Measurements from ENCODE around the gene ALDH3B1.
A peak's percentile ranks its signal among the peaks of the same experiment; 100 is the strongest.

The ALDH3B1 gene

DNA sequence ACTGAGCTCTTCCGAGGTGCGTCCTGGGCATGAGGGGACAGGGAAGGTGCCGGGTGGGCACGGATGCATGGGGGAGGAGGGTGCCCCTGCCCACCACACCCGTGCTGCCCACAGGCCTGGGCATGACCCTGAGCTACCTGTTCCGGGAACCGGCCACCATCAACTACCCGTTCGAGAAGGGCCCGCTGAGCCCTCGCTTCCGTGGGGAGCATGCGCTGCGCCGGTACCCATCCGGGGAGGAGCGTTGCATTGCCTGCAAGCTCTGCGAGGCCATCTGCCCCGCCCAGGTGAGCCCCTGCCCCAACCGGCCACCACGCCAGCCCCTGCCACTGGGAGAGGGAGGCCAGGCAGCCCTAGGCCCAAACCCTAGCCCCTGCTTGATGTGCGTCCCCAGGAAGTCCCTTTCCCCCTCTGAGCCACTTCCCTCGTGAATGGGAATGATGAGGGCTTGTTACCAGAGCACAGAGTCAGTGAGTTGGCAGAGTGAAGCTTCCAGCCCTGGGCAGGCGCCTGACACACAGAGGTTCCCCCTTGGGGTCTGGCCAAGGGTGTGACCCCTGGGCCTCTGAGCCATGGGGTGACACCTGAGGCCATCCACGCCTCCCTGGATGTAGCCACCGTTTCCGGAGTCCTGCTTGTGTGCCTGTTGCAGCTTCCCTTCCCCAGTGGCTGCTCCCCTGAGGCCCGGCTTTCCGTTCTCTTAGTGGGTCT, 23.0 kb downstream of the ALDH3B1 start:
- DNase-seq, result no peak

DNA sequence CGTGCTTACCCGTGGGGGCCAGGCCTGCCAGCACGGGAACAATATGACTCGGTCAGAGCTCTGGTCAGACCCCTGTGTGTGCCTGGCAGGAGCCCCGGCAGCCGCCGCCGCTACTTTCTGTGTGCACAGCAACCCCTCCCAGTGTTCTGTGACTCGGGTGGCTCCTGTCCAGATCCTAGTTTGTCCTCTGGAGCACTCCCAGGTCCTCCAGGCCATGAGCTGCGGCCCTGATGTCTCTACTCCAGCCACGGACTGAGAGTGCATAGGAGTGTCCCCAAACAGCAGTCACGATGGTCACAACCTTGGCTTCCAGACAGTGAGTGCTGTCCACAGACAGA, 23.6 kb downstream of the ALDH3B1 start:
- DNase-seq, result no peak

DNA sequence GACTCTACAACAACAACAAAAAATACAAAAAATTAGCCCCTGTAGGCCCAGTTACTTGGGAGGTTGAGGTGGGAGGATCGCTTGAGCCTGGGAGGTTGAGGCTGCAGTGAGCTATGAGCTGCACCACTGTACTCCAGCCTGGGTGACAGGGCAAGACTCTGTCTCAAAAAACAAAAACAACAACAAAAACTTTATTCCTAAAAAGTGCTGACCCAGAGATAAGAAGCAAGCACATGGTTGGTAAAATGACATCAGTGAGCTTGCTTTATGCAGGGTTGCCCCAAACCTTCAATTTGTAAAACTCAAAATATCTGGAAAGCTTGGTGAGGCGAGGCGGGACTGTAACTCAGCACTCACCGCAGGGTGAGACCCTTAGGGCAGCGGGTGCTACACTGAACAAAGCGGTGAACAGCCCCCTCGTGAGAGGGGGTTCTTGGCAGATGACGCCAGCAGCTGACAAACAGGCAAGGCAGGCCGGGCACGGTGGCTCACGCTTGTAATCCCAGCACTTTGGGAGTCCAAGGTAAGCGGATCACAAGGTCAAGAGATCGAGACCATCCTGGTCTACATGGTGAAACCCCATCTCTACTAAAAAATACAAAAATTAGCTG, 25.2 kb downstream of the ALDH3B1 start:
- no peak for DNase-seq

DNA sequence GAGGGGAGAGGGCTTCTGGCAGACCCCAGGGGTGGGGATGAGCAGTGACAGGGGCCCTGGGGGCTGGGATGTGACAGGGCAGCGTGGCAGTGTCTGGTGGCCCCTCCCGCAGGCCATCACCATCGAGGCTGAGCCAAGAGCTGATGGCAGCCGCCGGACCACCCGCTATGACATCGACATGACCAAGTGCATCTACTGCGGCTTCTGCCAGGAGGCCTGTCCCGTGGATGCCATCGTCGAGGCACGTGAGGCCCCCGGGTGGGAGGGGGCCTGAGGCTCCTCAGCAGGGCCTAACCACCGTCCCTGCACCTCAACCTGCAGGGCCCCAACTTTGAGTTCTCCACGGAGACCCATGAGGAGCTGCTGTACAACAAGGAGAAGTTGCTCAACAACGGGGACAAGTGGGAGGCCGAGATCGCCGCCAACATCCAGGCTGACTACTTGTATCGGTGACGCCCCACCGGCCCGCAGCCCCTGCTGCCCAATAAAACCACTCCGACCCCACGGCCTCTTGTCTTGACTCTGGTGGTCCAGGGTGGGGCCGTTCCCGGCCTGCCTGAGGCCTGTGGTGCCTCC, 26.1 kb downstream of the ALDH3B1 start:
- no peak for DNase-seq

DNA sequence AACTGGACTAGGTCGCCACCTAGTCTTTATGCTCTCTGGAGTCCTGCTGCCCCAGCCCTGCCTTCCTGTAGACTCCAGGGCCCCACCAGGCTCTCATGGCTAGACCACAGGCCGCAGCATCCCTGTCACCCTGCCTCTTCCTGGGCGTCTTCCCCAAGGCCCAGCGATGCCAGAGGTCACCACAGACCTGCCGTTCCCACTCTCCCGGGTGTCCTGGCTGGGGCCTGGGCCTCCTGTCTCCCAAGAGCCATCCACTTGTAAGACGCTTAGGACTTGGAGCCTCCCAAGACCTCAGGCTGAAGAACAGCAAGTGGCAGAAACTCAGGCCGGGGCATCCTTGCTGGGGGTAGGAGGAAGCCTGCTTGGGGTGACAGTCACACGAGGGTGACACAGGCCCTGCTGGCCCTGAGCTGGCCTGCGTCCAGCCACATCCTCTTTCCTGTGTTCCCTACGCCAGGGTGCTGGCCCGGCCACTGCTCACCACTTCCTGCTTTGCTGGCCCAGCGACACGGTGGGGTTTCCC, 26.7 kb downstream of the ALDH3B1 start:
- no peak for DNase-seq

DNA sequence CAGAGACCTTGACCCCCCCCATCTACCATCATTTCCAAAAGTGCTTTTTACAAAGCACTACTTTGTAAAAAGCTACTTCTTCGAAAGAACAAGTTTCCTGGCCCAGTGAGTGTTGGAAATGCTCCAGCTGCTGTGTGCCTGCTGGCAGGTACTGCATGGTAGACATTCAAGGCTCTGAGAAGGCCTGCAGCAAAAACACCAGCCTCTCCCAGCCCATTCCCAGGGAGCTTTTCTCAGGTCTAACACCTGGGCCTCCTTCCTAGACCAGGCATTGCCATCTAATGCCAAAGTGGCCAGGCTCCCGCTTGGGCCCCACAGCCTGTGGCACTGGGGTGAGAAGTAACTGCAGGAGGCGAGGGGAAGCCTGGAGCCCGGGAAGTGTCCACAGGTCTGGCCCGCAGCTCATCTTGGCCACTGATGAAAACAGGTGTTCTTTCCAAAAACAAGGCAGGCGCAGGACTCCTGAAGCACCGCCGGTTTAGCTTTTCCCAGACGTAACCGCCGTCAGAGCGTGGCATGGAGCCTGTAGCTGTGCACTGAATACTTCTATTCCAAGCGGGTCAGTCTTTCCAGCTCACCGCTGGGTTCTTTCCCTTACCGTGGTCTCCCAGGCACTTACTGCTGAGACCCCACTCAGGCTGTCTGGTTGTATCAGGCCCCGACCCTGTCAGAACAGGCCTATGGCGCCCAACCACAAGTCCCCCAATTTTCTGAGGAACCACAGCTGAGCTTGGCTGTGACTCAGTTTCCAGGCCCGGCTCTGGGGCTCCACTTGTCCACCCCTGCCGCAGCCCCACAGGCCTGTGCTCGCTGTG, 27.5 kb downstream of the ALDH3B1 start:
- DNase-seq, result no peak

DNA sequence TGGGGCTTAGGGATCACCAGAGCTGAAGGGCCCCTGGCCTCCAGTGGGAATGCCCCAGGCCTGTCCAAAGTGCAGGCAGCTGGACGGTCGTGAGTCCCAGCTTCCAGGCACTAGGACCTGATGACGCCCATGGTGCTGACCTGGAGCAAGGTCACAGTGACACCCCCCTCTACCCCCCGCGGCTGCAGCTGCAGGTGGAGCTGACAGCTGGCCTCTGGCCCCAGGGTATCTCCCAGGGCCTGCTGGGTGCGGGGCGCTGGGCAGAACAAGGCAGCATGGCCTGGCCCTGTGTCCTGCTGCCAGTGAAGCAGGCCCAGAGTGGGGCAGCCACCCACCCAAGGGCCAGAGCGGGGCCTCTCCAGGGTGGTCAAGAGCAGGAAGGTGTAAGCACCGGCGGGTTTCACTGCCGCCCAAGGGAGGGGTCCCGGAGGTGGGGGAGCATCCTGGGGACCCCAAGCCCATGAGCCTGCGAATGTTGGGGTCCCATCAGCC, 28.1 kb downstream of the ALDH3B1 start:
- DNase-seq, result no peak

DNA sequence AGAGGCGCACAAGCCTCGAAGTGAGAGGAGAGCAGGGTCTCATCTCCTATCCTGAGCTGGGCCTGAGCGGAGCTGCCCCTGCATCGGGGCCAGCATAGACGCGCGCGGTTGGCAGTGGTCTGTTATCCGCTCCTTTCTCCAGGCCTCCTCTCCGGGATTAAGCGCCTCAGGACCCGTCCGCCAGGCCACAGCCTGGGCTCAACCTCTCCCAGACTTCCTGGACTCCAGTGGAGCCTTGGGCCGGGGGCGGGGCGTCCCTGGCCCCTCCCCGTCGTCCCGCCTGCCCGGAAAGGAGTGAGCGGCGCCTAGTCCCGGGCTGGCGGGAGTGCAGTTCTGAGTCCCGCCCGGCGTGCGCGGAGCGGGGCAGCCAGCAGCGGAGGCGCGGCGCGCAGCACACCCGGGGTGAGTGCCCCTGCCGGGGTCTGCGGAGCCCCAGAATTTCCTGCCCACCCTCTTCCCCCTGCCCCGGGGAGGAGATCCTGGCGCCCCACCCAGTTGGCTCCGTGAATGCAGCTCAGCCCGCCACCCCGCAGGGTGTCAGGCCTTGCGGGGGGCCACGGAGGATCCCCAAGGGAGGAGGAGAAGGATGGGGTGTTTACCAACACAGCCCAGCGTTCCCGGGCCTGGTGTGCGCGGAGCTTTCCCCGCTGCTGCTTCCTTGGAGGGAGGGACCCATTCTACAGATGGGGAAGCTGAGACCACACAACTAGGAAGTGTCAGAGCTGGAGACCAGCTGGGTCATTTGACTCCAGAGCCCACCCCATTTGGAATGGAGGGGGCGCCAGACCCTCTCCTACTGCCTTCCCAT, 28.8 kb downstream of the ALDH3B1 start, which contains the start of gene TCIRG1:
TSS of gene TCIRG1 (plus strand) at position 308 of the 808 bp plus-strand sequence. CDS start 2,247 bp downstream, outside the sequence.
- peak; percentile 64 for DNase-seq

DNA sequence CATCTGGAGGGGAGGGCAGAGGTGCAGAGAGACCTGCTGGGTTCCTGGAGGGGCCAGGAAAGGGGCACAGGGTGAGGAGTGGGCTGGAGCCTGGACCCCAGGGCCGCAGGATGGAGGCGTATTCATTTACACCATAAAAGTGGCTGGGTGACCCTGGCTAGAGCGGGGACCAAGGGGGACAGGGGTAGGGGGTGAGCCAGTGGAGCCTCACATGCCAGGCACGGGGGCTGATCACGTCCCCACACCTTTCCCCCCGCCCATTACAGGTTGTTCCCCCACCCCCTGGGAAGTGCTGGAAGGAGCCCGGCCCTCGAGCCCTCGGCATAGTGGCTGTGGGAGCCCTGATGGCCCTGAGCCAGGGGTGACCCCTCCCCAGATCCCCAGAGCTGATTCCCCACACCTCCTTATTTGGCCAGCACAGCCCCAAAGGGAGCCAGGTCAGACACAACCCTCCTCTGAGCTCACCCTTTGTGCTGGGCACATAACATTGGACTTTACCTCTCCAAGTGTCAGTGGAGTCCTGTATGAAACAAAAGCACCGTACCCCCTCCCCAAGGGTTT, 29.5 kb downstream of the ALDH3B1 start:
- no peak for DNase-seq

DNA sequence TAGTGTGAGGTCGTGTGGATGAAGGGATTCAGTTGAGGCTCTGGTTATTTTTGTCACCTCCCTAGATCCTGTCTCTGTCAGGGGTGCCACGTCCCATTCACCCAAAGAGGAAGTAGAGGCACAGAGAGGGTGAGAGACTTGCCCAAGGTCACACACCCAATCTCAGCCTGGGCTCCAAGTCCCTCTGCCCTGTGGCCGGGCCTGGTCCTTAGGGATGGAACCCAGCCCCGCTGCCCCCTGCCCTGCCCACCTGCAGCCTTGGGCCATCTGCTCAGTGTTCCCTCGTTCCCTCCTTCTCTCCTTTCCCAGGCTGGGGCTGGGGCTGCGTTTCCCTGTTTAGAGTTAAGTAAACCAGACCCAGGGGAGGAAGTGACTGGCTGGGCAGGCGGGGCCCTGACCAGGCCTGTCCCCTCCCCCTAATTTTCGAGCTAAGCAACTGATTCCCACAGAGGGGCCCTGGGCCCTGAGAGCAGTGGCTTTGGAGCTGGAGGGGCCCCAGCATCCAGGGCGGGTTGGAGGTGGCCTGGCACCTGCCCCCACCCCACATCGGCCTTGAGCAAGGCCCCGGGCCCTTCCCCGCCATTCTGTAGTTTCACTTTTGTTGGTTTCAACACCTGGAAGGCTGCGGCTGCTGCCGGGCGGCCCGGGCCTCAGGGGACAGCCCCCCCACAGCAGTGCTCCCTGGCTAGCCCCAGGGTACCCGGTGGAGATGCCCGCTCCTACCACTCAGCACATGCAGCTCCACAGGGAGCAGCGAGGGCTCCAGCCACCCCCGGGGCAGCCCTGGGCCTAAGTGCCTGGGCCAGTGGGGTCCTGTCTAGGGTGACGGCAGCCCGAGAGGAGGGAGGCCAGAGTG, 30.2 kb downstream of the ALDH3B1 start:
- DNase-seq, result peak; percentile 55

DNA sequence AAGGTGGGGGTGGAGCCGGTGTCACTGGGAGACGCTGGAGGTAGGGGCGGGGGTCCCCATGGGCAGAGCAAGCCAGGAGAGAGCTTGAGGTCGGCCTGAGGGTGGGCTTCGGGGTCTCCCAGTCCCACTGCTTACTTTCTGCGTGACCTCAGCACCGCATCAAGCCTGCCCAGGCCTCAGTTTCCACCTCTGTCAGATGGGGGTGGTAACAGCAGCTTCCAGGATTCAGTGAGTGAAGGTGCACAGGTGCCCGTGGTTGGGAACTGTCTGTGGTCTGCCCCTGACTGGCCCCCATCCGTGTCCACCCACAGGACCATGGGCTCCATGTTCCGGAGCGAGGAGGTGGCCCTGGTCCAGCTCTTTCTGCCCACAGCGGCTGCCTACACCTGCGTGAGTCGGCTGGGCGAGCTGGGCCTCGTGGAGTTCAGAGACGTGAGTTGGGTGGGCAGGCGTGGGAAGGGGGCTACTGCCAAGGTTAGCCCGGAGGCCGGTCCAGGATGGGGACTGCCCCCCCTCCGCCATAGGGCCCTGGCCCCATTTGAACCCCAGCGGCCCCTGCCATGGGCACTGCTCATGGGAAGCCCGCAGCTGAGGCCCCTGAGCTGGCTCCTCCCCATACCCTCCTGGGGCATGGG, 30.9 kb downstream of the ALDH3B1 start:
- no peak for DNase-seq

DNA sequence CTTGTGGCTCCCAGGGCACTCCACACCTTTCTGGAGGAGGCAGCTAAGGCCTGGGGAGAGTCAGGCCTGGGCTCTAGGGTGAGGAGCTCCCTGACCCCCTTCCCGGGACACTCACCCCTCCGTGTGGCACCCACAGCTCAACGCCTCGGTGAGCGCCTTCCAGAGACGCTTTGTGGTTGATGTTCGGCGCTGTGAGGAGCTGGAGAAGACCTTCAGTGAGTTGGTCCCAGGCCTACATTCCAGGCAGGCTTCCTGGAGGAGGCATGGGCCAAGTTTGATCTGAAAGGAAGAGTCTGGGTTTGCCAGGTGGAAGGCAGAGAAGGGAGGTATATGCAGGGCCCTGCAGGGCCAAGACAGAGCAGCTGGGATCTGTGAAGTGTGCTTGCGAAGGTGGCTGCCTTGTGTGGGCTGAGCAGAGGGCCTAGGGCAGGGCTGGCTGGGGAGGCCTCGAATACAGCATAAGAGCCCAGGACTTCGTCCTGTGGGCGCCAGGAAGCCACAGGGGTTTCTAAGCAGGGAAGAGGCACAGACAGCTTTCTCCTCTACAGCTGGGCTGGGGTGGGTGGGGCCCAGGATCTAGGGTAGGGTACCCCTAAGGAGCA, 31.6 kb downstream of the ALDH3B1 start:
- DNase-seq, result no peak

DNA sequence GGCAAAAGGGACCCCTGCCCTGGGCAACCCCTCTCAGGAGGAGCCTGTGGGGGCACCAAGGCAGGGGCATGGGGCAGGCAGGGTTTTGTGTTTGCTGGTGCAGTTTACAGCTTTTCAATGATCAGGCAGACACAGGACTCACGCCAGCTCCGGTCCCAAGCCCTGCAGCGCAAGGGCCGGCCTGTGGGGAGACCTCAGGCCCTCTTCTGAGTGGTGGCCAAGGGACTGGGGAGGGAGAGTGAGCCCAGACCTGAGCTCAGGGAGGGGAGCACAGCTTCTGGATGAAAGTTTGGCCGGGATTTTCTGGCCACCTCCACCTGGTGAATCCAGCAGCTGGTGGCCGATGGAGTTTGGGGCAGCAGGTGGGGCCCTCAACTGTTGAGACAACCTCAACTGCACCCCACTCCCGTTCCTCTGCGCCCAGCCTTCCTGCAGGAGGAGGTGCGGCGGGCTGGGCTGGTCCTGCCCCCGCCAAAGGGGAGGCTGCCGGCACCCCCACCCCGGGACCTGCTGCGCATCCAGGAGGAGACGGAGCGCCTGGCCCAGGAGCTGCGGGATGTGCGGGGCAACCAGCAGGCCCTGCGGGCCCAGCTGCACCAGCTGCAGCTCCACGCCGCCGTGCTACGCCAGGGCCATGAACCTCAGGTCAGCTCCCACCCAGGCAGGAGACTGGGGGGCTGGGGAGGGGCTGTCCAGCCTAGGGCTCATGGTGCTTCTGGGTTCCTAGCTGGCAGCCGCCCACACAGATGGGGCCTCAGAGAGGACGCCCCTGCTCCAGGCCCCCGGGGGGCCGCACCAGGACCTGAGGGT, 32.3 kb downstream of the ALDH3B1 start:
- DNase-seq, result no peak

DNA sequence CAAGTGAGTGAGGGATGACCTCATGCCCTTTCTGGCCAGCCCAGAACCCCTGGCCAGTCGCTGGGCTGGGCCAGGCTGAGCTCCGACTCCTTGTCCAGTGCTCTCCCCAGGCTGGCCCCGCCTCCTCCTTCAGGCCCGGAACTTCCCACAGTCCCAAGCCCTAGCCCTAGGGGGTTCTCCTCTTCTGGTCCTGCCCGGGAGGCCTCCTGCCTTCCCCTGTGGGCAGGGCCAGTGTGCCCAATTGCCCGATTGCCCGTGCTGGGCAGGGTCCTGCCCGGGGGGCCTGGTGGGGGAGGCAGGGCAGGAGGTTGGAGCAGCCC, 32.9 kb downstream of the ALDH3B1 start:
- no peak for DNase-seq

DNA sequence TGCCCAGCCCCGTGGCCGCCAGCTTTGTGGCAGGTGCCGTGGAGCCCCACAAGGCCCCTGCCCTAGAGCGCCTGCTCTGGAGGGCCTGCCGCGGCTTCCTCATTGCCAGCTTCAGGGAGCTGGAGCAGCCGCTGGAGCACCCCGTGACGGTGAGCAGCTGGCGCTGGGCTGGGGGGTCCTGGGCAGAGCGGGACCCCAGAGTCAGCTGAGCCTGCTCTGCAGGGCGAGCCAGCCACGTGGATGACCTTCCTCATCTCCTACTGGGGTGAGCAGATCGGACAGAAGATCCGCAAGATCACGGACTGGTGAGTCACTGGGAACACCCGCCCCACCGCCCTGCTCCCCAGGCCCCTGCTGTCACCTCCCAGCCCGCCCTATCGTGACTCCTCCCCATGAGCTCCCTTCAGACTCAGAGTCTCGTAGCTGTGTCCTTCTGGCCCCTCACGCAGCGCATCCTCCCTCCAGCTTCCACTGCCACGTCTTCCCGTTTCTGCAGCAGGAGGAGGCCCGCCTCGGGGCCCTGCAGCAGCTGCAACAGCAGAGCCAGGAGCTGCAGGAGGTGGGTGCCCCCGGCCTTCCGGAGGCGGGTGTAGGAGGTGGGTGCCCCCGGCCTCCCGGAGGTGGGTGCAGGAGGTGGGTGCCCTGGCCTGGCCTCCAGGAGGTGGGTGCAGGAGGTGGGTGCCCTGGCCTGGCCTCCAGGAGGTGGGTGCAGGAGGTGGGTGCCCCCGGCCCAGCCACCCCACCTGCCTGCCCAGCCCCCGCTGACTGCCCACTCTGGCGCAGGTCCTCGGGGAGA, 33.4 kb downstream of the ALDH3B1 start:
- no peak for DNase-seq

DNA sequence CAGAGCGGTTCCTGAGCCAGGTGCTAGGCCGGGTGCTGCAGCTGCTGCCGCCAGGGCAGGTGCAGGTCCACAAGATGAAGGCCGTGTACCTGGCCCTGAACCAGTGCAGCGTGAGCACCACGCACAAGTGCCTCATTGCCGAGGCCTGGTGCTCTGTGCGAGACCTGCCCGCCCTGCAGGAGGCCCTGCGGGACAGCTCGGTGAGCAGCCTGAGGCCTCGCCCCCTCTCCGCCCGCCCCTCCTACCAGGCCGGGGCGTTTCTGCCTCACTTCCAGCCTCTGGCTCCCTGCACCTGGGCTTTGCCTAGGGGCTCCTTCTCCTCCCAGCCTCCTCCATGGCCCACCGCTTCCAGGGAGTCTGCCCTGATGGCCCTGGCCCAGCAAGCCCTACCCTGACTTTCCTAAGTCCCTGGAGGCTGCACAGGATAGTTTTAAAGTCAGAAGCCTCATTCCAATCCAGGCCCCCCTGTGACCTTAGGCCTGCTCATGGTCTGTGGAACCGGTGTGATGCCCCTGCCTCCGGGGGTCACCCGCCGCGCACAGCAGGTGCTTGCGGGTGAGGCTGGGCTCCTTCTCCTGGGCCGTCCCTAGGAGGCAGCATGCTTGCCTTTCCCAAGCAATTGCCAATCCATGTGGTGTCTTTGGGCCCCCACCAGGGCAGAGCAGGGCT, 34.2 kb downstream of the ALDH3B1 start:
- DNase-seq, result no peak

DNA sequence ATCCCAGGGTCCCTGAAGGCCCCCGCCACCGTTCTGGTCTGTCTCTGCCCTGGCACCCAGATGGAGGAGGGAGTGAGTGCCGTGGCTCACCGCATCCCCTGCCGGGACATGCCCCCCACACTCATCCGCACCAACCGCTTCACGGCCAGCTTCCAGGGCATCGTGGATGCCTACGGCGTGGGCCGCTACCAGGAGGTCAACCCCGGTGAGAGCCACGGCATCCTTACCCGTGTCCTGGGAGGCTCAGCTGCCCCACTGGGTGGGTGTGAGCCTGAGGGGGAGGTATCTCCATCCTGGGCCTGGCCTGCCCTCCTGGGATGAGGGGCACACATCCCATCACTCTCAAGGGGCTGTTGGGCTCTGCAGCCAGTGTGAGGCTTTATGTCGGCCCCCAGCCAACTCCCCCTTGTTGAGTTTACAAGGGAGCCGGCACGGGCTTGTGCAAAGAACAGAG, 34.8 kb downstream of the ALDH3B1 start:
- no peak for DNase-seq
